ENCODE measurements around the gene CYSLTR2. TPM values are rescaled to one million over a fixed set of nuclear protein-coding genes. Genes with fewer than 3 reads are reported as not detected.

The CYSLTR2 gene
- polyA plus RNA-seq, 1 experiment = not detected

GRCh38 chr13:48760626-48761025 lies 106.9 kb downstream of the CYSLTR2 start:
- no peak overlapping the region for H3K27ac ChIP-seq (ENCODE audit: low read depth, low read length)
- H3K4me3 ChIP-seq (ENCODE audit: low read depth, low read length) = no peak overlapping the region
- DNase-seq (ENCODE audit: low read depth, low spot score) = no peak
- no peak for TF ChIP-seq CTCF (IDR thresholded peaks at IDR 0.05; ENCODE audit: low read depth, low read length)
- peaks cover 5% of the 10 kb centered on the region; the same call in 1 of the 2 replicates for H3K9me3 ChIP-seq (ENCODE audit: control insufficient read depth, insufficient read depth, low read length)
- POLR2A ChIA-PET = no interaction called here
- no peaks in the 10 kb centered on the region for H3K27me3 ChIP-seq (ENCODE audit: control insufficient read depth, insufficient read depth, low read length)
- CTCF ChIA-PET = interaction anchor here (0.7 kb wide), 1 partner anchor 9 kb away, joined by 4 read pairs; no protein-coding TSS in a partner anchor

Other genes starting within 250 kb of the CYSLTR2 start
- 5.2 and 10.5 TPM in 2 replicates for gene LPAR6, start 240.8 kb upstream of the CYSLTR2 start, polyA plus RNA-seq (2011; rRNA removed)
- gene RCBTB2, start 120.8 kb upstream of the CYSLTR2 start, polyA plus RNA-seq (2011; rRNA removed) = 8.6 and 10.9 TPM in 2 replicates